Left renal cortex interstitium (tissue), 4 donors: ENCODE measurements around the gene KLHL26. TPM values are rescaled to one million over a fixed set of nuclear protein-coding genes. Genes with fewer than 3 reads are reported as not detected.
A peak's percentile ranks its signal among the peaks of the same experiment; 100 is the strongest.
"Not testable (repeated sequence)": the region's sequence is repeated elsewhere in the genome, so short reads cannot be mapped to it uniquely, and the experiment has no call there.

Experiments used
- DNase-seq, 4 donors: peaks; one replicate each; pipeline ENCODE4 v3.0.0-alpha.2; 2013; ENCODE audit warnings: low read depth in 4 of 4, low spot score in 2 of 4, missing footprints in 1 of 4
- polyA plus RNA-seq, 4 donors: library from polyadenylated mRNA; unstranded; fragments of 120-200 nt; gene quantifications; one replicate each; pipeline ENCODE4 v1.2.1, GENCODE V29; 2013; ENCODE audit not compliant: insufficient read length in 4 of 4

KLHL26 gene
- 10 to 100 TPM in 2 of 4 donors, 1 to 10 TPM in 2; 6.4 to 13.3 (median 9.8) TPM for polyA plus RNA-seq

DNA sequence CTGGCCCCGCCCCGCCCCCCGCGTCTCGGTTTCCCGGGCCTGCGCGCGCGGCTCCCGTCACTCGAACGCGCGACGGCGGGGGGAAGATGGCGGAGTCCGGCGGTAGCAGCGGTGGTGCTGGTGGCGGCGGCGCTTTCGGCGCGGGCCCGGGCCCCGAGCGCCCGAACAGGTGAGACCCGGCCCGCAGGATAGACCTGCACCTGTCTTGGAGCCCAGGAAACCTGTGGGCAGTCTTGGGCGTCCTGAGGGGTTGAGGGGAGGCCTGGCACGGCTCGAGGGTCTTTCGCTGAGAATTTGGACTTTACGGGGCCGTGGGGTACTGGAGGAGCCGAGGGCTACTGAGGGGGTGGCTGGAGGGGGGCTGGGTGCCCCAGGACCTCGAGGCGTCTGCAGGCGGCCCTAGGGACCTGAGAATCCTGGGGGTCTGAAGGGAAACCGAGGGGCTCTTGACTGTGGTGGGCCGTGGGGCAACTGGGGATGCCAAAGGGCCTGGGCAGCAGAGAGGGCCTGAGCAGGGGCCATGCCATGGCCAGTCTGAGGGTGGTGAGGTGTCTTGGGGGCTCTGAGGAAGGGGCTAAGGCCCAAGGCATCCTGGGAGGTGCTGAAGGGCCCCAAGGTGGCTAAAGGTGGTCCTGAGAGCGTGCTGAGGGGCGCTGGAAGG is at the start of gene KLHL26:
KLHL26 (plus strand) TSS at position 60 of the 661 bp plus-strand sequence; CDS start at position 87, 27 bp downstream.
- no peak for DNase-seq

DNA sequence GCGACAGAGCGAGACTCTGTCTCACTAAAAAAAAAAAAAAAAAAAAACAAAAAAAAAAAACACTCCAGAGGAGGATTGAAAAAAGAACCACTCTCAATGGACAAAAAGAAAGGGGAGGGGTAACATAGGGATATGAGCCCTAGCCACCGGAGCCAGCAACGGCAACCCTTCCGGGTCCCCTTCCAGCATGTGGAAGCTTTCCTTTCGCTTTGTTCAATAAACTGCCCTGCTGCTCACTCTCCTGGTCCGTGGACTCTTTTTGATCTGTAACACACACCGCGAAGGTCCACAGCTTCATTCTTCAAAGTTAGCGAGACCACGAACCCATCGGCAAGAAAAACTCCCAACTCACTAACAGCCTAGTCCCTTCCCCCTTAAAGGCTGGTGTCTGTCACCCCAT is 49.3 kb upstream of the KLHL26 start:
- DNase-seq: no peak

DNA sequence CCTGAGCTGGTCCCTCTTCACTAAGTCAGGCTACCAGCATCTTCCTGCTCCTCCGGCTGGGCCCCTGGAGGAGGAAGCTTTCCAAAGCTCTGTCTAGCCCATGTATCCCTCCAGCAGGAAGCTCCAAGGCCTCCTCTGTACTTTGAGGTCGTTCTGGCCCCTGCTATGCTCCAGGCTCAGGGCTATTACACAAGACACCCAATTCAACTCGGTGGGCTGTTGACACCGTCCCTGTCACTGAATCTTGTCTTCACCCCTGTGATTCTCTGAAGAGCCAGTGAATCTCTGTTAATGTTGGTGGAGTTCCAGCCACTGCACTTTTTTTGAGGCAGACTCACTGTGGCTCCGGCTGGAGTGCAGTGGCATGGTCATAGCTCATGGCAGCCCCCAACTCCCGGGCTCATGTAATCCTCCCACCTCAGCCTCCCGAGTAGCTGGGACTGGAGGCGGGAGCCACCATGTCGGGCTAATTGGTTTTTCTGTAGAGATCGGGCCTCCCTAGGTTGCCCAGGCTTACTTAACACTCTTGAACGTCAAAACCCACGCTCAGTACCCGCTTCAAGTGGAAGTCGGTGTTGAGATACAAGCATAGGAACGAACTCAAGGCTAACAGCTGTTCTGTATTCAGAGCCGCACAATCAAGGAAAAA is 48.7 kb upstream of the KLHL26 start:
- no peak for DNase-seq

DNA sequence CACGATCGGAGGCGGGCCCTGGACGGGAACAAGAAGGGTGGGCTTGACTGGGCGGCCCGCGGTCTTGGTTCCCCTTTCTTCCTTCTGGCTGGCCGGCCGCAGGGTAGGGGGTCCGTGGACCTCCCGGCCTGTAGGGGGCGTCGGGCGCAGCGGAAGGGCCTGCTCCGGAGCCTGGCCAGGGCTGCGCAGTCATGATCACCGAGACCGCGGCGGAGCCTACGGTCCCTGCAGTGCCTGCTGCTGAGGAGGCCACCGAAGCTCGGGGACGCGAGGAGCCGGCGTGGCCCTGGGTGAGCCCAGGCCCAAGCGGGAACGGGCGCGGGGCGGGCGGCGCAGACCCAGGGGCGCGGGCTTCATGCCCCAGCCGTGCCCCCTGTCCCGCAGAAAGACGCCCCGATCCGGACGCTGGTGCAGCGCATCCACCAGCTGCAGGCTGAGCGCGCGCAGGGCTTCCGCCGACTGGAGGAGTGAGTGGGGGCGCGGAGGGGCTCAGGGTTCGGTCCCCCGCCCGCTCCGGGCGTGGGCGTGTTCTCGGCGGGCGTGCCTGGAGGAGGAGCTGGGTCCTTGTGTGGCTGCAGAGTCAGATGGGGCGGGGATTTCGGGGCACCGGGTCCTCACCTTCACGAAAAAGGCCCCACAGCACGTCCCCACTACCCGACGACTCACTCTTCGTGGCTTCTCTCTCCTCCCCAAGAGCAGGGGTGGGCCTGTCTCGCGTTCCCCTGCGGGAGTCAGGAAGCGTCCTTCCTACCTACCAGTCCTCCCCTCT is 48.0 kb upstream of the KLHL26 start, which contains the start of gene REX1BD:
REX1BD (plus strand) TSS at position 188 of the 769 bp plus-strand sequence; CDS start at position 192, 4 bp downstream.
- peak in 3 of 4 donors; percentile 68 to 75 (median 73) for DNase-seq

DNA sequence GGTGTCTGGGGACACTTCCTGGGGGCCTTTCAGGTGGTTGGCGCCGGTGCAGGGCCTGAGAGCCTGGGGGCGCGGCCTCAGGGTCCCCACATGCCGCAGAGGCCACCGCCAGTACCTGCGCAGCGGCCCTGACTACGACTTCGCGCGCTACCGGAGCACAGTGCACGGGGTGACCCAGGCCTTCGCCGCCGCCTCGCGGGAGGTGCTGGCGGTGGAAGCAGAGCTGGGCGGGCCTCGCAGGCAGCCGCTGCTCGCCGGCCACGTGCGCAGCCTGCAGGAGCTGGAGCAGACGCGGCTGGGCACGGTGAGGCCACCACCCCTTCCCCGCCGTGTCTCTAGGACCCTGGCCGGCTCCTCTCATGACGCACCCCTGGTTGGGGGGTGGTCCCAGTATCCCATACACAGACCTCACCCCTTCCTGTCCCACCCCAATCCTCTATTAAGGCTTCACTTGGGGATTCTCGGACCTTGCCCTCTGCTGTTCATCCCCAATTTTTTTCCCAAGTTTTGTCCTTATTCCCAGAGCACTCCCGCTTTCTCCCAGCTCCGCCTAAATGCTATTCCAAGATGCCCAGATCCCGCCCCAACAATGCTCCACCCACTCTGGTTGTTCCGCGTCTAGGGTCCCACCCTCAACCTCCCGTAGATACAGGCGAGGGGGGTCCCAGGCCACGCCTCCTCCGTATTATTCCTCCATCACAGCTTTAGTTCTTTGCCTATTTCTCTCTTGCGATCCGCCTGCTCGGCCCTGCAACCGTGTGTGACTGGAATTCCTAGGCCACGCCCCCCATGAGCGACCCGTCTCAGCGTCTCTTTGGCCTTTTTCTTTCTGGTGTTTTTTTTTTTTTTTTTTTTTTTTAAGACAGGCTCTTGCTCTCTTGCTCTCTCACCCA is 47.2 kb upstream of the KLHL26 start:
- peak in 1 of 4 donors; percentile 63 for DNase-seq

DNA sequence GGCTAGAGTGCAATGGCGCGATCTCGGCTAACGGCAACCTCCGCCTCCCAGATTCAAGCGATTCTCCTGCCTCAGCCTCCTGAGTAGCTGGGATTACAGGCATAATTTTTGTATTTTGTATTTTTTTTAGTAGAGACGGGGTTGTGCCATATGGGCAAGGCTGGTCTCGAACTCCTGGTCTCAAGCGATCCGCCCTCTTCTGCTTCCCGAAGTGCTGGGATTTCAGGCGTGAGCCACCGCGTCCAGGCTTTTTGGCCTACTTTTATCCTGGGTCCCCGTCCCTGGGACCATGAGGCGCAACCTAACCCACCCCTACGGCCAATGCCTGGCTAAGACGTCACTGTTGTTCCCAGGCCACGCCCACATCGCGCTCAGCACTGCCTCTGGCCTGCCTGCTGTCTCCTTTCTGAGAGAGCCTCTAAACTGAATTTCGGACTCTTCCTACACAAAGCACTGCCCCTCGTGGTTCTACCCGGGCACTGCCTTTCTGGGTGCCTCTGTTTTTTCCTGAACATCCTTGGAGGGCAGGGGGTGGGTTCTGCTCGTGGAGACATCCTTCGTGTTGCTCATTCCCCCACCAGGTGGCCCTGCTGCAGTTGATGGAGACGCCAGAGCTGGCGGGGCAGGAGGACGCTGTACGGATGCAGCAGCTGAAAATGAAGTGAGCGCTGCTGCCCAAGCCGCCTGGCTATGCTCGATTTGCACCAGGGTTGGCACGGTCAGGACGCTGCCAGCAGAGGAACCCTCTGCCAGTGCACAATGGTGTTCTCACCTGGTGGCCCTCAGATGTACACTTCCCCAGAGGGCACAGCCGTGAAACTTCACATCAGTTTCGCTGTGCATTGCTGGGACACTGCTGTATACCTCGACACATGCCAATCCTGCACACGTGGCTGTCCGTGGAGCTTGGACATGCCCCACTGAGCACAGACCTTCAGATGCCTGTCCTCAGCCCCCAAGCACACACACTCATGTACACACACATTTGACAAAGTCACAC is 46.3 kb upstream of the KLHL26 start:
- DNase-seq: peak in 2 of 4 donors; percentile 70 to 73

DNA sequence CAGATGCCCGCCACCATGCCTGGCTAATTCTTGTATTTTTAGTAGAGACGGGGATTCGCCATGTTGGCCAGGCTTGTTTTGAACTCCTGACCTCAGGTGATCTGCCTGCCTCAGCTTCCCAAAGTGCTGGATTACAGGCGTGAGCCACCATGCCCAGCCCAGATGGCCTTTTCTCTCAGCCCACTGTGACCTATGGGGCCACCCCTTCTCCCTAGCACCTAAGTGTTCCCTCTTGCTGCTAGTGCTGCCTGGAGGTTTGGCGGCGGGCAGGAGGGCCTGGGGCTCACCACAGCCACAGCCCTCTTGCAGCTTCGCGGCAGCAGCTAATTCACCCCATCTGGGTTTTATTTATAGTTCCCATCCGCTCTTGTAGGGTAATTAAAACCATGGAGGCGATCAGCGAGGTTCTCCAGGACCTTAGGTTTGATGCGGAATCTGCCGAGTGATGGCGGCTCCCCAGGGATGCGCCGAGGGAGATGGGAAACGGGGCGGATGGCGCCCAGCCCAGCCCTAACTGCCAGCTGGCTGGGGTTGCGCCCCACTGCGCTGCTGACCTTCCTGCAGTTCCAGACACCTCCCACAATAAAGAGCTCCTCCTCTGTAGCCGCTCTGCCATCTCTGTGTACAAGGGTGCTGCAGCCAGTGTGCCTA is 45.0 kb upstream of the KLHL26 start:
- DNase-seq: no peak

GRCh38 chr19:18592732-18593131 is 44.1 kb upstream of the KLHL26 start:
- not testable (repeated sequence) for DNase-seq

- DNase-seq: no peak
Measured at GRCh38 chr19:18593367-18594095, 43.3 kb upstream of the KLHL26 start.

GRCh38 chr19:18594096-18594823 is 42.6 kb upstream of the KLHL26 start:
- DNase-seq: peak in 2 of 4 donors; percentile 66 to 78

DNA sequence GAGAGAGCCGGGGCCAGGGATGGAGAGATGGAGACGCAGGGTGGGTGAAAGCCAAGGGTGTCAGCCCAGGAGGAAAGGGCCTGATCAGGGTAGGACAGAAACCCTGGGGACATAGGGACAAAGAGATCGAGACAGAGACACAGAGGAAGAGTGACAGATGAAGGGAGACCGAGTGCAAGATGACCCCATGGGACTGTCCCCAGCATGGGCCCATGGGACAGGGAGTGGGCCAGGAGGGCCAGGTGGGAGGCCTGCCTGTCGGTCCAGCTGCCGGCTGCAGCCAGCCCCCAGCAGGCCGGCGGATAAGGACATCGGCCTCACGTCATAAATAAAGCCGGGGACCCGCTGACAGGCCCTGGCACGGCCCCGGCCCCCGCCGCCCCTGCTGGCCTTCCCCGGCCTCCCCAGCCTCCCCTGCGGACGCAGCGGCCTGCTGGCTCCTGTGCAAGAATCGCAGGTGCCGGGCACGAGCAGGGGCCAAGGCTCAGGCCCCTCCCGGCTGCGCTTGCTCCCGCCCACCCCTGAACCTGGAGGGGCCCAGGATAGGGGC is 41.9 kb upstream of the KLHL26 start:
- DNase-seq: no peak

GRCh38 chr19:18595475-18595874 is 41.4 kb upstream of the KLHL26 start:
- DNase-seq: no peak

- no peak for DNase-seq
Measured at GRCh38 chr19:18596752-18597157, 40.1 kb upstream of the KLHL26 start.

DNA sequence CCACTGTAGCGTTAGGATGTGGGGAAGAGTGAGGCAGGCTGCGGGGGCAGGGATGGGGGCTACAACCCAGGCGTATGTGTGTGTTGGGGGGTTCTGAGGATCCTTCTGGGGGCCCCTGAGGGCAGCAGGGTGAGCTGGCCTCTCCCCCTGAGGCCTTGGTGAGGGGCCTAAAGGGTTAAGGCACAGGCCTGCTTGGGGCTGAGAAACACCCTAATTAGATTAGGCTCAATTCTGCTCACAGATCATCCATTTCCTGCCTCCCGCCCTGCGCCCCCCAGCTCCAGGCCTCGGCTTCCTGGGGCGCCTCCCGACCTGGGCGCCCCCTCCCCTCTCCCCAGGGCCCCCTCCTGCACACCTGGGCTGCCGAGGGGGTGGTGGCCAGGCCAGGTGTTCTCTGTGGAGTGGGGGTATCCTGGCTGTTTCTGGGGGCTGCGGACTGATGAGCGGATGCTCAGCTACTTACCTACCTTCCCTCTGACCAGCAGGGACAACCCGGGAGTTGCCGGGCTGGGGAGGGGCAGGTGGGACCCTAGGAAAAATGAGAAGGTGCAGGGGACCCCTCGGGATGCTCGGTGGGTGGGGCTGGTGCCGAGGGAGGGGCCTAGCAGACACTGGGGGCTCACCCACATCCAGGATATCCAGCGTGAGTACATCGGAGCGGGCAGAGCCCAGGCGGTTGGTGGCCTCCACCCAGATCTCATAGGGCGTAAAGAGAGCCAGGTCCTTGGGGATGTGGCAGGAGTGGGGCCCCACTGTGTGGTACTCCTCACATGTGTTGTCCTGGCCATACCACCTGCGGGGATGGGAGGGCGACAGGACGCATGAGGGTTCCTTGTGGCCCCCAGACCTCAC is 38.8 kb upstream of the KLHL26 start:
- no peak for DNase-seq

- no peak for DNase-seq
Measured at GRCh38 chr19:18599485-18599884, 37.3 kb upstream of the KLHL26 start.
